ENCODE measurements around the gene SEC61B. TPM values are rescaled to one million over a fixed set of nuclear protein-coding genes. Genes with fewer than 3 reads are reported as not detected.

SEC61B gene
- total RNA-seq = 100 to 1,000 TPM in 1 of 2 experiments, 10 to 100 TPM in 1; 81.0 to 139 TPM

- peak; percentile 94 for ATAC-seq
- intact Hi-C loops (cut with DNase I, micrococcal nuclease) = loop anchor here (1.0 to 5.0 kb wide), 9 partner anchors 31 to 1190 kb away; partner anchors contain the start of genes TGFBR1 (in 2 of the 2), INVS (in 1 of the 2), STX17 (in 1 of the 2) and TEX10 (in 1 of the 2)
- CTCF ChIA-PET = interaction anchor here (0.7 to 3.1 kb wide), 13 partner anchors 10 to 1377 kb away, joined by 3 to 24 read pairs (median 5); no protein-coding TSS in a partner anchor
- peaks cover 67% of the 10 kb centered on the region for H3K4me1 Mint-ChIP-seq
- H3K27me3 Mint-ChIP-seq = no peaks in the 10 kb centered on the region
- POLR2A ChIA-PET = interaction anchor here (0.6 to 1.3 kb wide), 4 partner anchors 32 to 1103 kb away, joined by 3 to 5 read pairs (median 4); no protein-coding TSS in a partner anchor
- peaks cover 56% of the 10 kb centered on the region for H3K36me3 Mint-ChIP-seq (ENCODE audit: low read depth)
- H3K4me3 Mint-ChIP-seq = peak within 1 kb of the TSS; percentile 99
- H3K9me3 Mint-ChIP-seq (ENCODE audit: low read depth) = no peaks in the 10 kb centered on the region
- DNase-seq = peak; percentile 97
- peak within 1 kb of the TSS; percentile 99 for H3K27ac Mint-ChIP-seq
These were observed at the start of gene SEC61B, which contains the start of gene ALG2 for GRCh38 chr9:99221621-99222415. SEC61B (plus strand) TSS chr9:99222282; CDS start chr9:99222364, 82 bp downstream. ALG2 (minus strand) TSS chr9:99221942; CDS start chr9:99221894, 48 bp downstream.

- Mint-ChIP-seq H3K27ac (no peak overlapping the region), H3K4me1 (peaks cover 5% of the 10 kb centered on the region), H3K27me3 (peaks cover 4% of the 10 kb centered on the region), H3K4me3 (no peak overlapping the region), H3K9me3 (ENCODE audit: low read depth) (no peaks in the 10 kb centered on the region), H3K36me3 (ENCODE audit: low read depth) (no peaks in the 10 kb centered on the region)
- intact Hi-C loops (cut with DNase I, micrococcal nuclease) = no loop called here
- ATAC-seq (peak; percentile 86), DNase-seq (no peak)
- POLR2A ChIA-PET = no interaction called here
- CTCF ChIA-PET = interaction anchor here (0.6 to 2.9 kb wide), 6 partner anchors 9 to 648 kb away, joined by 3 to 22 read pairs (median 3); partner anchors contain the start of gene NR4A3
These were observed 48.2 kb upstream of the SEC61B start for GRCh38 chr9:99173570-99174504.

GRCh38 chr9:99176527-99177013 lies 45.5 kb upstream of the SEC61B start:
- DNase-seq = no peak
- no peak overlapping the region for H3K4me3 Mint-ChIP-seq
- no peak overlapping the region for H3K27ac Mint-ChIP-seq
- CTCF ChIA-PET = interaction anchor here (0.8 to 1.9 kb wide), 2 partner anchors 8 to 822 kb away, joined by 3 to 5 read pairs; no protein-coding TSS in a partner anchor
- H3K4me1 Mint-ChIP-seq = peaks cover 28% of the 10 kb centered on the region
- H3K36me3 Mint-ChIP-seq (ENCODE audit: low read depth) = no peaks in the 10 kb centered on the region
- ATAC-seq = no peak
- H3K27me3 Mint-ChIP-seq = peaks cover 4% of the 10 kb centered on the region
- intact Hi-C loops (cut with DNase I, micrococcal nuclease) = no loop called here
- no peaks in the 10 kb centered on the region for H3K9me3 Mint-ChIP-seq (ENCODE audit: low read depth)
- POLR2A ChIA-PET = no interaction called here

- intact Hi-C loops (cut with DNase I, micrococcal nuclease) = no loop called here
- ChIA-PET POLR2A (no interaction called here), CTCF (interaction anchor here (1.0 to 1.5 kb wide), 3 partner anchors 13 to 21 kb away, joined by 3 to 6 read pairs (median 4); no protein-coding TSS in a partner anchor)
- no peak for ATAC-seq
- no peak for DNase-seq
- Mint-ChIP-seq H3K9me3 (ENCODE audit: low read depth) (no peaks in the 10 kb centered on the region), H3K4me3 (no peak overlapping the region), H3K27me3 (peaks cover 4% of the 10 kb centered on the region), H3K27ac (no peak overlapping the region), H3K36me3 (ENCODE audit: low read depth) (no peaks in the 10 kb centered on the region), H3K4me1 (peaks cover 39% of the 10 kb centered on the region)
These were observed 44.3 kb upstream of the SEC61B start for GRCh38 chr9:99177576-99178366.

GRCh38 chr9:99178912-99179872 lies 42.9 kb upstream of the SEC61B start:
- POLR2A ChIA-PET = no interaction called here
- DNase-seq (no peak), ATAC-seq (no peak)
- no peaks in the 10 kb centered on the region for H3K9me3 Mint-ChIP-seq (ENCODE audit: low read depth)
- no peaks in the 10 kb centered on the region for H3K27me3 Mint-ChIP-seq
- no peak overlapping the region for H3K27ac Mint-ChIP-seq
- no peak overlapping the region for H3K4me3 Mint-ChIP-seq
- peaks cover 44% of the 10 kb centered on the region for H3K4me1 Mint-ChIP-seq
- CTCF ChIA-PET = interaction anchor here (1.4 to 1.5 kb wide), 2 partner anchors 15 to 16 kb away, joined by 3 to 6 read pairs; no protein-coding TSS in a partner anchor
- H3K36me3 Mint-ChIP-seq (ENCODE audit: low read depth) = no peaks in the 10 kb centered on the region
- intact Hi-C loops (cut with DNase I, micrococcal nuclease) = no loop called here

GRCh38 chr9:99180199-99180598 lies 41.9 kb upstream of the SEC61B start:
- DNase-seq (no peak), ATAC-seq (peak; percentile 68)
- H3K27ac Mint-ChIP-seq = peak overlapping the region; percentile 77
- H3K36me3 Mint-ChIP-seq (ENCODE audit: low read depth) = no peaks in the 10 kb centered on the region
- no peak overlapping the region for H3K4me3 Mint-ChIP-seq
- intact Hi-C loops (cut with DNase I, micrococcal nuclease) = loop anchor here (1.0 to 10.0 kb wide), 6 partner anchors 17 to 1417 kb away; partner anchors contain the start of gene NR4A3 (in 1 of the 2)
- no peaks in the 10 kb centered on the region for H3K27me3 Mint-ChIP-seq
- POLR2A ChIA-PET = no interaction called here
- H3K9me3 Mint-ChIP-seq (ENCODE audit: low read depth) = no peaks in the 10 kb centered on the region
- CTCF ChIA-PET = interaction anchor here (0.6 to 0.8 kb wide), 4 partner anchors 15 to 1195 kb away, joined by 3 read pairs; no protein-coding TSS in a partner anchor
- peaks cover 48% of the 10 kb centered on the region for H3K4me1 Mint-ChIP-seq

GRCh38 chr9:99180662-99181061 lies 41.4 kb upstream of the SEC61B start:
- H3K4me3 Mint-ChIP-seq = no peak overlapping the region
- DNase-seq = no peak
- H3K27me3 Mint-ChIP-seq = no peaks in the 10 kb centered on the region
- no peaks in the 10 kb centered on the region for H3K9me3 Mint-ChIP-seq (ENCODE audit: low read depth)
- CTCF ChIA-PET = interaction anchor here (0.6 to 0.8 kb wide), 4 partner anchors 16 to 1195 kb away, joined by 3 read pairs; no protein-coding TSS in a partner anchor
- H3K36me3 Mint-ChIP-seq (ENCODE audit: low read depth) = no peaks in the 10 kb centered on the region
- H3K4me1 Mint-ChIP-seq = peaks cover 48% of the 10 kb centered on the region
- intact Hi-C loops (cut with DNase I, micrococcal nuclease) = loop anchor here (1.0 to 10.0 kb wide), 6 partner anchors 17 to 1417 kb away; partner anchors contain the start of gene NR4A3 (in 1 of the 2)
- H3K27ac Mint-ChIP-seq = peak overlapping the region; percentile 77
- ATAC-seq = peak; percentile 9
- POLR2A ChIA-PET = no interaction called here

GRCh38 chr9:99181206-99181605 lies 40.9 kb upstream of the SEC61B start:
- Mint-ChIP-seq H3K4me1 (peaks cover 48% of the 10 kb centered on the region), H3K36me3 (ENCODE audit: low read depth) (no peaks in the 10 kb centered on the region), H3K9me3 (ENCODE audit: low read depth) (no peaks in the 10 kb centered on the region), H3K27ac (peak overlapping the region; percentile 77), H3K4me3 (no peak overlapping the region), H3K27me3 (no peaks in the 10 kb centered on the region)
- no peak for DNase-seq
- CTCF ChIA-PET = interaction anchor here (1.2 to 4.4 kb wide), 4 partner anchors 8 to 51 kb away, joined by 4 to 22 read pairs (median 8); no protein-coding TSS in a partner anchor
- no peak for ATAC-seq
- POLR2A ChIA-PET = no interaction called here
- intact Hi-C loops (cut with DNase I, micrococcal nuclease) = loop anchor here (5.0 to 10.0 kb wide), 5 partner anchors 71 to 1416 kb away; partner anchors contain the start of gene NR4A3 (in 1 of the 2)

GRCh38 chr9:99181621-99182020 lies 40.5 kb upstream of the SEC61B start:
- Mint-ChIP-seq H3K27ac (peak overlapping the region; percentile 77), H3K4me3 (no peak overlapping the region), H3K4me1 (peaks cover 48% of the 10 kb centered on the region), H3K27me3 (no peaks in the 10 kb centered on the region), H3K9me3 (ENCODE audit: low read depth) (no peaks in the 10 kb centered on the region), H3K36me3 (ENCODE audit: low read depth) (no peaks in the 10 kb centered on the region)
- intact Hi-C loops (cut with DNase I, micrococcal nuclease) = loop anchor here (5.0 to 10.0 kb wide), 5 partner anchors 71 to 1416 kb away; partner anchors contain the start of gene NR4A3 (in 1 of the 2)
- peak; percentile 36 for DNase-seq
- CTCF ChIA-PET = interaction anchor here (0.7 to 4.4 kb wide), 7 partner anchors 8 to 1143 kb away, joined by 3 to 22 read pairs (median 4); no protein-coding TSS in a partner anchor
- POLR2A ChIA-PET = no interaction called here
- ATAC-seq = peak; percentile 20

Data from activated CD4-positive, alpha-beta T cell treated with anti-CD3 and anti-CD28 coated beads for 36 hours (primary cell).